ENCODE measurements around the gene MRO.

DNA sequence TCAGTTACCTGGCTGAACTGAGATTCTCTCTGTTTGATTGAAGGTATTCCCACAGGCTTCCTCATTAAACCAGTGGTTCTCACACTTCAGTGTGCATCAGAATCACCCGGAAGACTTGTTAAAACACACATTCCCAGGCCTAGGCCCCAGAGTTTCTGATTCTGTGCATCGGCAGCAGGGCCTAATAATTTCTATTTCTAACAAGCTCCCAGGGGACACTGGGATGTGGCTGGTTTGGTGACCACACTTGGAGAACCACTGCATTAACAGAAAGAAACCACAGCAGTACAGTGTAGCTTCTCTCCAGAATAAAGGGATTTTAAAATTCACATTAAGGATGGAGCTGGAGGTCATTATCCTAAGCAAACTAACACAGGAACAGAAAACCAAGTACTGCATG is 6.5 kb downstream of the MRO start:
- TF ChIP-seq TAF1 (IDR thresholded peaks at IDR 0.05; ENCODE audit: borderline replicate concordance, insufficient read depth, low read length) = no peak
- TF ChIP-seq, protein P1, sequence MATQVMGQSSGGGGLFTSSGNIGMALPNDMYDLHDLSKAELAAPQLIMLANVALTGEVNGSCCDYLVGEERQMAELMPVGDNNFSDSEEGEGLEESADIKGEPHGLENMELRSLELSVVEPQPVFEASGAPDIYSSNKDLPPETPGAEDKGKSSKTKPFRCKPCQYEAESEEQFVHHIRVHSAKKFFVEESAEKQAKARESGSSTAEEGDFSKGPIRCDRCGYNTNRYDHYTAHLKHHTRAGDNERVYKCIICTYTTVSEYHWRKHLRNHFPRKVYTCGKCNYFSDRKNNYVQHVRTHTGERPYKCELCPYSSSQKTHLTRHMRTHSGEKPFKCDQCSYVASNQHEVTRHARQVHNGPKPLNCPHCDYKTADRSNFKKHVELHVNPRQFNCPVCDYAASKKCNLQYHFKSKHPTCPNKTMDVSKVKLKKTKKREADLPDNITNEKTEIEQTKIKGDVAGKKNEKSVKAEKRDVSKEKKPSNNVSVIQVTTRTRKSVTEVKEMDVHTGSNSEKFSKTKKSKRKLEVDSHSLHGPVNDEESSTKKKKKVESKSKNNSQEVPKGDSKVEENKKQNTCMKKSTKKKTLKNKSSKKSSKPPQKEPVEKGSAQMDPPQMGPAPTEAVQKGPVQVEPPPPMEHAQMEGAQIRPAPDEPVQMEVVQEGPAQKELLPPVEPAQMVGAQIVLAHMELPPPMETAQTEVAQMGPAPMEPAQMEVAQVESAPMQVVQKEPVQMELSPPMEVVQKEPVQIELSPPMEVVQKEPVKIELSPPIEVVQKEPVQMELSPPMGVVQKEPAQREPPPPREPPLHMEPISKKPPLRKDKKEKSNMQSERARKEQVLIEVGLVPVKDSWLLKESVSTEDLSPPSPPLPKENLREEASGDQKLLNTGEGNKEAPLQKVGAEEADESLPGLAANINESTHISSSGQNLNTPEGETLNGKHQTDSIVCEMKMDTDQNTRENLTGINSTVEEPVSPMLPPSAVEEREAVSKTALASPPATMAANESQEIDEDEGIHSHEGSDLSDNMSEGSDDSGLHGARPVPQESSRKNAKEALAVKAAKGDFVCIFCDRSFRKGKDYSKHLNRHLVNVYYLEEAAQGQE (IDR thresholded peaks at IDR 0.05; ENCODE audit: insufficient read depth in 1 of 2, low read depth in 2 of 2, low read length in 2 of 2) = no peak

All from PFSK-1 (cell line).